Left ventricle myocardium inferior (tissue), 1 donor: ENCODE data around the gene PCGF1. TPM values are rescaled to one million over a fixed set of nuclear protein-coding genes. Genes with fewer than 3 reads are reported as not detected.
A peak's percentile ranks its signal among the peaks of the same experiment; 100 is the strongest.

Source experiments
- DNase-seq: peaks from one replicate; pipeline ENCODE4 v3.0.0-alpha.2; 2020
- H3K27ac ChIP-seq: fragments of 200-600 bp; replicated peaks from 2 replicates; pipeline ENCODE4 v1.8.0; 2021
- H3K27me3 ChIP-seq: fragments of 200-600 bp; 2 replicates; pipeline ENCODE4 v1.8.0; 2021; ENCODE audit warnings: low read depth
- H3K36me3 ChIP-seq: fragments of 200-600 bp; 2 replicates; pipeline ENCODE4 v1.8.0; 2021
- H3K4me1 ChIP-seq: fragments of 200-600 bp; 2 replicates; pipeline ENCODE4 v1.8.0; 2021
- H3K4me3 ChIP-seq: fragments of 200-600 bp; 2 replicates; pipeline ENCODE4 v1.8.0; 2021; ENCODE audit warnings: mild to moderate bottlenecking, moderate library complexity
- H3K9me3 ChIP-seq: fragments of 200-600 bp; replicated peaks from 2 replicates; pipeline ENCODE4 v1.8.0; 2021
- intact Hi-C: fragments of 100-400 bp; cut with micrococcal nuclease; formaldehyde crosslinking; loops from one replicate; pipeline ENCODE4 v1.11.0; 2022
- total RNA-seq: library from RNA; stranded (reverse); fragmentation: NEBNext Ultra II Directional; extraction: Animal tissue kit (Norgen Biotek cat#: 25700); gene quantifications from one replicate; pipeline ENCODE4 v1.2.1, GENCODE V29; 2021
- TF ChIP-seq, protein P1 (sequence below): fragments of 200-600 bp; IDR thresholded peaks from 2 replicates; pipeline ENCODE4 v1.8.0; 2021; ENCODE audit warnings: antibody characterized with exemption, mild to moderate bottlenecking, borderline replicate concordance
- donor health status: DM: no; HTN: yes; CAD: no; lungs with severe emphysema.

Gene PCGF1
- total RNA-seq, 1 donor from 2014 or later, result 20.2 TPM

DNA sequence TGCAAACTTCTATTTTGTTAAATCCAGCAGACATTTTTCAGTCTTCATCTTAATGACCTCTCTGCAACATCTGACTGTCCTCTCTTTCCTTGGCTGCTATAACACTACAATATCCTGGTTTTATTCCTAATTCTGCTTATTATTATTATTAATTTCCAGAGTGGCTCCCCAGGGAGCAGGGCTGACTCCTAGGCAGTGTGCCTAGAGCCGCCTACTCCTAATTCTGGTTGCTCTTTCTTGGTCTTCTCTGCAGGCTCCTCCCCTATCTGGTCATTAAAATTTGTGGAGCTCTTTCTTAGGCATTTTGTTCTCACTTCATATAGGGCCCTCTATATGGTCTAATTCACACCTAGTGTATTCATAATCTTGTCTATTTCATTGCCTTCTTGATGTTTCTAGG is 35.5 kb upstream of the PCGF1 start:
- TF ChIP-seq, protein P1, sequence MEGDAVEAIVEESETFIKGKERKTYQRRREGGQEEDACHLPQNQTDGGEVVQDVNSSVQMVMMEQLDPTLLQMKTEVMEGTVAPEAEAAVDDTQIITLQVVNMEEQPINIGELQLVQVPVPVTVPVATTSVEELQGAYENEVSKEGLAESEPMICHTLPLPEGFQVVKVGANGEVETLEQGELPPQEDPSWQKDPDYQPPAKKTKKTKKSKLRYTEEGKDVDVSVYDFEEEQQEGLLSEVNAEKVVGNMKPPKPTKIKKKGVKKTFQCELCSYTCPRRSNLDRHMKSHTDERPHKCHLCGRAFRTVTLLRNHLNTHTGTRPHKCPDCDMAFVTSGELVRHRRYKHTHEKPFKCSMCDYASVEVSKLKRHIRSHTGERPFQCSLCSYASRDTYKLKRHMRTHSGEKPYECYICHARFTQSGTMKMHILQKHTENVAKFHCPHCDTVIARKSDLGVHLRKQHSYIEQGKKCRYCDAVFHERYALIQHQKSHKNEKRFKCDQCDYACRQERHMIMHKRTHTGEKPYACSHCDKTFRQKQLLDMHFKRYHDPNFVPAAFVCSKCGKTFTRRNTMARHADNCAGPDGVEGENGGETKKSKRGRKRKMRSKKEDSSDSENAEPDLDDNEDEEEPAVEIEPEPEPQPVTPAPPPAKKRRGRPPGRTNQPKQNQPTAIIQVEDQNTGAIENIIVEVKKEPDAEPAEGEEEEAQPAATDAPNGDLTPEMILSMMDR, result no peak
- H3K27ac ChIP-seq, result no peak overlapping the region
- H3K27me3 ChIP-seq, result peaks cover 4% of the 10 kb centered on the region
- no peak for DNase-seq
- no peaks in the 10 kb centered on the region for H3K36me3 ChIP-seq
- no peak overlapping the region for H3K4me3 ChIP-seq
- peaks cover 20% of the 10 kb centered on the region for H3K4me1 ChIP-seq
- intact Hi-C loops, result loop anchor here (10.0 kb wide), 1 partner anchor 58 kb away; the partner anchor contains the start of genes CCDC142 and TTC31
- H3K9me3 ChIP-seq, result no peaks in the 10 kb centered on the region

DNA sequence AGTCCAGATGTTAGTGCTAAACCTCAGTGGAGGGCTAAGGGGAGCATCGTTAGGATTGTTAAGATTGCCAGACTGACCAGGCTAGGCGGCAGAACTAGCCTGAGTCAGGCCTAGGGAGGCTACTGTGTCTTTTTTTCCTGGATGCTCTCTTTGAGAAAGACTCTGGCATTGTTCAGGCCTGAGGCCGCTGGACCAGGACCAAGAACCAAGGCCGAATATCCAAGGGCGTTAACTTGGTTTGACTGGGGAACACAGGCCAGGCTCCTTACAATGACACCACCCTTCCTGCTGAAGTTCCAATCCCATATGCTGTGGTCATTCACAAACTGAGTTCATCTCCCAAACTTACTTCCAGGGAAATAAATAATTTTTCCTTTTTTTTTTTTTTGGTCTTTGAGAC is 32.8 kb upstream of the PCGF1 start:
- Histone ChIP-seq H3K36me3 (no peaks in the 10 kb centered on the region), H3K27ac (peak overlapping the region; percentile 88)
- intact Hi-C loops, result loop anchor here (10.0 kb wide), 1 partner anchor 55 kb away; the partner anchor contains the start of genes CCDC142 and TTC31

DNA sequence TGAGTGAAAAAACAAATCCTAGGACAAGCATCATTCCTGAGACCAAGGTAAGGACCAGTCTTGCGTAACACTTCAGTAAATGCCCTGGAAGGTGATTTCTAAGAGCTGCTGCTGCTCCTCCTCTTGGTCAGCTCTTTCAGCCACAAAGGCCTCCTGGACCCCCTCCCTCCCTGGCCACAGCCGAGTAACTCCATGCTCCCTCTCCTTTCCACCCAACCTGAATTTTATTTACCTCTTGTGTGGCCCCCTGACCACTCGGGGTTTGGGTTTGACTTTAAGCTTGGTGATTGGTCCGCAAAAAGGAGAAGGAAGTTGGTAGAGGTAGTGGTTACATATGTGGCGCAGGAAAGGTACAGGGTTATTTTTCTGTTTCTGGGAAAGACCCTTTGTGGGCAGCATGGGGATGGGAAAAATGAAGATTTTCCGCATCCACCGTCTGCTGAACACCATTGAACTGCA is 31.4 kb upstream of the PCGF1 start:
- H3K27me3 ChIP-seq, result peaks cover 4% of the 10 kb centered on the region
- TF ChIP-seq, protein P1, result no peak
- intact Hi-C loops, result no loop called here
- peaks cover 20% of the 10 kb centered on the region for H3K4me1 ChIP-seq
- no peak for DNase-seq
- H3K36me3 ChIP-seq, result peaks cover 3% of the 10 kb centered on the region
- H3K9me3 ChIP-seq, result no peaks in the 10 kb centered on the region
- H3K4me3 ChIP-seq, result no peak overlapping the region
- H3K27ac ChIP-seq, result peak overlapping the region; percentile 88

More for the DNA sequence above, 32.8 kb upstream of the PCGF1 start:
- Histone ChIP-seq H3K9me3 (no peaks in the 10 kb centered on the region), H3K4me3 (no peak overlapping the region), H3K4me1 (peaks cover 20% of the 10 kb centered on the region), H3K27me3 (peaks cover 4% of the 10 kb centered on the region)
- TF ChIP-seq, protein P1, result no peak
- DNase-seq, result peak; percentile 77

DNA sequence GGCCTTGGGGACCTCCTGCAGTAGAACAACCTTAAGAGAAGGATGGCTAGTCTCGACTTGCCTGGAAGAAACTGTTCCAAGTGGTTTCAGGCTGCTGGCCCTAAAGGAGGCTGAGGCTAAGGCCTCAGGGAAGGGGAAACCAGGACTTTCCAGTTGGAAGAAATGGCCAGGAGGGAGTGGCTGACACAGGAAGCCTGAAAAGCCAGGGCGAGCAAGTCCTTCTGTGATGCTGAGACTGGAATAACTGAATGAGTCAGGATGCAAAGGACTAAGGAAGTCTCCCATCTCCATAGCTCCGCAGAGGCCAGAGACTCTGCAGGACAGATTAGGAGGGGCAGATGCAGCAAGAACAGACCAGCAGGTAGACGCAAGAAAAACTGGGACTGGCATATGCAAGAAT is 29.6 kb upstream of the PCGF1 start:
- intact Hi-C loops, result no loop called here
- Histone ChIP-seq H3K27me3 (peaks cover 4% of the 10 kb centered on the region), H3K4me1 (peaks cover 24% of the 10 kb centered on the region), H3K36me3 (peaks cover 21% of the 10 kb centered on the region), H3K27ac (no peak overlapping the region), H3K4me3 (no peak overlapping the region), H3K9me3 (no peaks in the 10 kb centered on the region)
- no peak for DNase-seq
- TF ChIP-seq, protein P1, result no peak

DNA sequence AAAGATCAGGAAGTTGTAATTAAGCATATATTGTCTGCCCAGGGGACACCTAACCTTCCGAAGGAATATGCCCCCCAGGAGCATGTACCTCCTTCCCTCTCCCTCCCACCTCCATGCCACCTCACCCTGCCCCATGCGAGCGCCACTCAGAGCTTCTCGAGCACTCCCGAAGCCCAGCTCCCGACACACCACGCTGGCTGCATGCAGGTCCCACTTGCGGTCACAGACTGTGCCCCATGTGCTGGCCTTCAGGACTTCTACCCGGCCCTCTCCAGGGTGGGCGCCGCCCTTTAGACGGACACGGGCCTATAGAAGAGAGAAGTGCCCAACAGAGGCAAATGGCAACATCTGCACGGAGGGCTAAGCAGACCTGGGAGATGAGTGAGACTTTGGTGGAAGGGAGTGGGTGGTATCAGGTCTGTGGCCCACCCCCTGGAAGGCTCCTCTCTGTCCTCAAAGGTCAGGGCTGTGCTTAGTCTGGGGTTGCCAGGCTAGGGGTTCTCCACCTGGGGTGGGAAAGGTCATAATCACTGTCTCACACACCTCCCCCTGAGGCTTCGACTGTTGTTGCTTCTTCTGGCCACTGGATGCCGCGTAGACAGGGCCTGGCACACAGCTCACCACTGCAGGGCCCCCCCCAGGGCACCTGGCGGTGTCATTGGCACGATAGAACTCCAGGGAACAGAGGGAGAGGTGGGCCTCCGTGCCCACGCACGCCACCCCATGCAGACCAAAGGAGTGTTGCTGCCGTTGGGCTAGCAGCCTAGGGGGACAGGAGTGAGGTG is 28.9 kb upstream of the PCGF1 start:
- no peak for DNase-seq
- peaks cover 32% of the 10 kb centered on the region for H3K4me1 ChIP-seq
- no peaks in the 10 kb centered on the region for H3K9me3 ChIP-seq
- no peak overlapping the region for H3K27ac ChIP-seq
- intact Hi-C loops, result no loop called here
- no peak overlapping the region for H3K4me3 ChIP-seq
- TF ChIP-seq, protein P1, result no peak
- H3K27me3 ChIP-seq, result peaks cover 4% of the 10 kb centered on the region
- peaks cover 29% of the 10 kb centered on the region for H3K36me3 ChIP-seq
